BJ (cell line): ENCODE data around the gene CCL4. TPM values are rescaled to one million over a fixed set of nuclear protein-coding genes. Genes with fewer than 3 reads are reported as not detected.

Source experiments
- CTCF ChIA-PET: fragments of 350-600 bp; formaldehyde crosslinking; extraction: SDS; loops from one replicate; lab custom pipeline; 2021; ENCODE audit warnings: antibody characterized with exemption, inconsistent platforms; lab: Yijun Ruan, JAX
- POLR2A ChIA-PET: fragments of 300-600 bp; sonication (Branson Sonifier 250); formaldehyde crosslinking; extraction: SDS; loops from one replicate; lab custom pipeline; 2021; ENCODE audit warnings: antibody characterized with exemption; lab: Charles Lee
- DNase-seq: peaks from one replicate; pipeline ENCODE4 v3.0.0-alpha.2; 2011; ENCODE audit warnings: low read depth
- H3K27me3 ChIP-seq: 2 replicates; pipeline ENCODE4 v1.6.0; 2011; ENCODE audit warnings: low read length; ENCODE audit not compliant: control insufficient read depth, insufficient read depth
- H3K36me3 ChIP-seq: 2 replicates; pipeline ENCODE4 v1.5.1; 2011; ENCODE audit warnings: low read length; ENCODE audit not compliant: control insufficient read depth, insufficient read depth
- H3K4me3 ChIP-seq: 2 replicates; pipeline ENCODE4 v1.5.1; 2011; ENCODE audit warnings: low read depth, mild to moderate bottlenecking, control low read depth, low read length
- polyA plus RNA-seq: library from polyadenylated mRNA; depleted of rRNA; stranded (reverse); fragments of >200 nt; gene quantifications from 2 replicates; pipeline ENCODE4 v1.2.3, GENCODE V29; 2011
- TF ChIP-seq, protein P1 (sequence below): IDR thresholded peaks from 2 replicates; pipeline ENCODE4 v1.5.1; 2011; ENCODE audit warnings: low read depth, mild to moderate bottlenecking, control low read depth, inconsistent platforms, low read length, moderate library complexity; ENCODE audit not compliant: insufficient read depth

Gene CCL4
- polyA plus RNA-seq, 1 experiment = not detected

DNA sequence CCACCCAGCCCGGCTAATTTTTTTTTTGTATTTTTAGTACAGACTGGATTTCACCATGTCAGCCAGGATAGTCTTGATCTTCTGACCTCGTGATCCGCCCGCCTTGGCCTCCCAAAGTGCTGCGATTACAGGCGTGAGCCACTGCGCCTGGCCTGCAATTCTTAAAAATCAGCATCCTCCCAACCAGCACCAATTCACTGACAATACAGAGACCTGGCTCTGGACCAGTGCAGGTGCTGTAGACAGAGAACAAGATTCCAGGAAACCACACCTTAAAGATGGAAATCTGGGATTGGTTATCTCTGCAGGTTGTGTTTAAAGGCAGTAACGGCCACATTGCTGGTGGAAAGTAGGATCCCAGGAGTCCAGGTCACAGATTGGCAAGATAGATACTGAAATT, 39.2 kb downstream of the CCL4 start:
- H3K36me3 ChIP-seq = no peaks in the 10 kb centered on the region
- H3K27me3 ChIP-seq = peaks cover 4% of the 10 kb centered on the region
- ChIA-PET CTCF (interaction anchor here (0.6 kb wide), 1 partner anchor 23 kb away, joined by 3 read pairs; no protein-coding TSS in a partner anchor), POLR2A (no interaction called here)
- TF ChIP-seq, protein P1, sequence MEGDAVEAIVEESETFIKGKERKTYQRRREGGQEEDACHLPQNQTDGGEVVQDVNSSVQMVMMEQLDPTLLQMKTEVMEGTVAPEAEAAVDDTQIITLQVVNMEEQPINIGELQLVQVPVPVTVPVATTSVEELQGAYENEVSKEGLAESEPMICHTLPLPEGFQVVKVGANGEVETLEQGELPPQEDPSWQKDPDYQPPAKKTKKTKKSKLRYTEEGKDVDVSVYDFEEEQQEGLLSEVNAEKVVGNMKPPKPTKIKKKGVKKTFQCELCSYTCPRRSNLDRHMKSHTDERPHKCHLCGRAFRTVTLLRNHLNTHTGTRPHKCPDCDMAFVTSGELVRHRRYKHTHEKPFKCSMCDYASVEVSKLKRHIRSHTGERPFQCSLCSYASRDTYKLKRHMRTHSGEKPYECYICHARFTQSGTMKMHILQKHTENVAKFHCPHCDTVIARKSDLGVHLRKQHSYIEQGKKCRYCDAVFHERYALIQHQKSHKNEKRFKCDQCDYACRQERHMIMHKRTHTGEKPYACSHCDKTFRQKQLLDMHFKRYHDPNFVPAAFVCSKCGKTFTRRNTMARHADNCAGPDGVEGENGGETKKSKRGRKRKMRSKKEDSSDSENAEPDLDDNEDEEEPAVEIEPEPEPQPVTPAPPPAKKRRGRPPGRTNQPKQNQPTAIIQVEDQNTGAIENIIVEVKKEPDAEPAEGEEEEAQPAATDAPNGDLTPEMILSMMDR = no peak
- no peak overlapping the region for H3K4me3 ChIP-seq
- no peak for DNase-seq

DNA sequence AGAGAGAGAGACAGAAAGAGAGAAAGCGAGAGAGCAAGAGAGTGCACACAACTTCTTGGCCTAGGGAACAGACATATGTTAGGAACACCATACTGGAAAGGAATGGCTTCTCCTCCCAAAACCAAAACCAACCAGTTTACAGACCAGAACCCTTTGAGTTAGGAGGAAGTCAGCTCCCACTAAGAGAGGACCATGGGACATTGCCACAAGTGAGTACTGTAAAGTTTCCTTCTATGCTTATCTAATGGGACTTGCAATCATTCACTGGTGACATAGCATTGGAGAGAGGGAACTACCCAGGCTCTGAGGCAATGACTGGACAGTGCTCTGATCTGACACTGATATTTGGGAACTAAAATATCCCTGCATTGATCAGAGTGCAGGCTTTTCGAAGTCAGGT, 40.4 kb downstream of the CCL4 start:
- TF ChIP-seq, protein P1 = no peak
- no peaks in the 10 kb centered on the region for H3K36me3 ChIP-seq
- POLR2A ChIA-PET = no interaction called here
- peaks cover 4% of the 10 kb centered on the region for H3K27me3 ChIP-seq
- H3K4me3 ChIP-seq = no peak overlapping the region
- DNase-seq = no peak
- CTCF ChIA-PET = no interaction called here

DNA sequence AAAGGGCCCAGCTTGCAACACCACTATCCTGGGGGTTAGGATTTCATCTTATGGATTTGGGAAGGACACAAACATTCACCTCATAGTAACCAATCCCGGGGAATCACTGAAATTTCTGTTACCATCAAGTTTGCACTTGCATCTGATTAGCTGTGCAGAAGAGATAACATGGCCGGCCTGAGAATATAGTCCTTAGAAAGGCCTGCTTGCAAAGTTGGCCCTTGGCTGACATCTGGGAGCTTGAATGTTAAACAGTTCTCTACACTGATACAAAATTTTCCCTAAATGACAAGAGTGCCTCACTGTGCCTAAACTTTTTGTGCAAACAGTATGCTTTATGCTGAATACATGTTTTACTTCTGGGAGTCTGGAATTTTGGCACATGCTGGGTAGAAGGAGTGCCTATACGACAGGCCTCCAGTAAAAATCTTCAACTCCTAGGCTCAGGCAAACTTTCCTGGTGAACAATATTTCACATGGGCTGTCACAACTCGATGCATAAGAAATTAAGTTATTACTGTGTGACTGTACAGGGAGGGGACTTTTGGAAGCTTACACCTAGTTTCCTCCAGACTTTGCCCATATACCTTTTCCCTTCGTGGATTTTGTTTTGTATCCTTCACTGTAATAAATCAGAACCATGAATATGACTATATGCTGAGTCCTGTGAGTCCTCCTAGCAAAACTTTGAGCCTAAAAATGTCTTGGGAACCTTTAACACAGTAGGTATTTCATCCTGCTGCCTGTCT, 41.5 kb downstream of the CCL4 start:
- ChIA-PET CTCF (no interaction called here), POLR2A (no interaction called here)
- TF ChIP-seq, protein P1 = no peak
- peaks cover 4% of the 10 kb centered on the region for H3K27me3 ChIP-seq
- no peak overlapping the region for H3K4me3 ChIP-seq
- no peaks in the 10 kb centered on the region for H3K36me3 ChIP-seq
- no peak for DNase-seq

DNA sequence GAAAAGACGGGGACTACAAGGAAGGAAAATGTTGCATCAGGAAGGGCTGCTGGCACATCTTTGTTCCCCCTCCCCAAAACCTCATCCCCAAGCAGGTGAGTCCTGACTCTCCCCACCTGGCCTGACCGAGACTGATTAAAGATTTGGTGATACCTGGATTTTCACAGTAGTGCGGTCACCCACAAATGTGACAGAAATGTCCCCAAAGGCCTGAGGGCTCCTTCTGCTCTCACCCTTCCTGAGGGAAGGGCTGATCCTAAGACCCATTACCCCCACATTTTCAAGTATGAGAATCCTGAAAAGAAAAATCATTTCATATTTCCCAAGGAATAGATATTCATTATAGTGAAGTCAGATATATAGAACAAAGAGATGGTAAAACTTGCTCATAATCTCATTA, 44.0 kb downstream of the CCL4 start:
- ChIA-PET POLR2A (no interaction called here), CTCF (interaction anchor here (1.0 to 3.3 kb wide), 4 partner anchors 12 to 284 kb away, joined by 4 to 26 read pairs (median 6); no protein-coding TSS in a partner anchor)
- peaks cover 2% of the 10 kb centered on the region for H3K27me3 ChIP-seq
- H3K36me3 ChIP-seq = no peaks in the 10 kb centered on the region
- H3K4me3 ChIP-seq = no peak overlapping the region
- no peak for DNase-seq
- TF ChIP-seq, protein P1 = no peak

DNA sequence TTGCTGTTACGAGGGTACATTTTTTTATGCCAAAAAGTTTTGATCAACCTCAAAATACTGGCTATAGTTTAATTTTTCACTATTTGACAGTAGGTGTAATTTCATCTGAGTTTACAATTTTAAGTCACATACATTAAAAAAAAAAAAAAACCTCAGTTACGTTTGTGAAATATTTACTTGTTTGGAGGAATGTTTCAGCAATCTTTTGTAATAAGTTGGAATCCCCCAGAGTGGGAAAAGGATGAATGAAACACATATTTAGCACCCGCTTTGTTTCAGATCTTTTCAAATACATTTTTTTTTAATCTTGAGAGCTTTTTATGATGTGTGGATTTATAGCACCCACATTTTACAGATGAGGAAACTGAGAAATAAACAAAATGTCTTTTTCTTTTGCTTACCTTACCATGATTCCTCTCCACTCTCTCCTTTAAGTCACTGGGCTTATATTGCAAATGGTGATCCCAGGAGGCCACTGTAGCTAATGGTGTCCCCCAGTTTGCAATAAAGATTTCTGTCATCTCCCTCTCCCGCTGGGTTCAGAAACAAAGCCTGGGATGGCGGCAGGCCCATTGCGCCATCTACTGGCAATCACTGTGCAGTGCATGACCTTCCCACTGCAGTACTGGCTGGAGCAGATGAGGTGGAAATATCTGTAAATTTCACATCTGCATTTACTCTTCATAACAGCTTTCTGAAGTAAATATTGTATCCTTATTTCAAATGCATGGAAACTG, 45.1 kb downstream of the CCL4 start:
- DNase-seq = no peak
- POLR2A ChIA-PET = no interaction called here
- TF ChIP-seq, protein P1 = peak; percentile 99
- no peak overlapping the region for H3K4me3 ChIP-seq
- peaks cover 2% of the 10 kb centered on the region for H3K27me3 ChIP-seq
- CTCF ChIA-PET = interaction anchor here (0.6 to 3.3 kb wide), 22 partner anchors 9 to 286 kb away, joined by 3 to 26 read pairs (median 4); partner anchors contain the start of gene LYZL6
- no peaks in the 10 kb centered on the region for H3K36me3 ChIP-seq
